Measurements from ENCODE around the gene MAPRE3.

MAPRE3 gene

DNA sequence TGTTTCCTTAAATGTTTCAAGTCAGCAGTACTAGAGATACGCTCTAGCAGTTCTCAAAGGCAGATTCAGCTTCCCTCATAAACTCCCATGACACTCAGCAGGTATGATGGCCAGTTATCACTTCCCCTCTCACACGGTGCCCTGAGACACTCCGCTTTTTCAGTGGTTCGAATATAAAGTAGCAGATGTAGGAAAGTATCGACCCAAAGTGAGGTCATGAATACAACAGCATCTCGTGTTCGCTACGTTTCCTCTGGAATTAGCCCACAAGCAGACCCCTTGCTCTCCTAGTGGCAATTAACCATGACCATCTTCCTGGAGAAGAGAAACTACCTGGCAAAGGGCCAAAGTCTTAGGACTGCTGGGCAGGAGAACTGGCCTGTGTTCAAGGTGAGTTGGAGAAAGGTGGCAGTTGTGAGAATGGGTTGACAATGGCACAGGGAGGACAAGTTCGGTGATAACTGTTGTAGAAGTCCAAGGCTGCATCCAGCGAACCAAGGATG is 71.8 kb downstream of the MAPRE3 start:
- H3K27me3 ChIP-seq (ENCODE audit: control insufficient read depth, insufficient read depth, low read length): no peaks in the 10 kb centered on the region
- H3K4me1 ChIP-seq (ENCODE audit: control insufficient read depth, insufficient read depth, low read length): peaks cover 3% of the 10 kb centered on the region
- peaks cover 43% of the 10 kb centered on the region for H3K36me3 ChIP-seq (ENCODE audit: control insufficient read depth, insufficient read depth, low read length)
- no peak overlapping the region for H3K9ac ChIP-seq (ENCODE audit: low read length)
- no peak overlapping the region for H3K27ac ChIP-seq (ENCODE audit: low read depth, low read length)
- no peak overlapping the region for H3K4me3 ChIP-seq (ENCODE audit: low read length)

DNA sequence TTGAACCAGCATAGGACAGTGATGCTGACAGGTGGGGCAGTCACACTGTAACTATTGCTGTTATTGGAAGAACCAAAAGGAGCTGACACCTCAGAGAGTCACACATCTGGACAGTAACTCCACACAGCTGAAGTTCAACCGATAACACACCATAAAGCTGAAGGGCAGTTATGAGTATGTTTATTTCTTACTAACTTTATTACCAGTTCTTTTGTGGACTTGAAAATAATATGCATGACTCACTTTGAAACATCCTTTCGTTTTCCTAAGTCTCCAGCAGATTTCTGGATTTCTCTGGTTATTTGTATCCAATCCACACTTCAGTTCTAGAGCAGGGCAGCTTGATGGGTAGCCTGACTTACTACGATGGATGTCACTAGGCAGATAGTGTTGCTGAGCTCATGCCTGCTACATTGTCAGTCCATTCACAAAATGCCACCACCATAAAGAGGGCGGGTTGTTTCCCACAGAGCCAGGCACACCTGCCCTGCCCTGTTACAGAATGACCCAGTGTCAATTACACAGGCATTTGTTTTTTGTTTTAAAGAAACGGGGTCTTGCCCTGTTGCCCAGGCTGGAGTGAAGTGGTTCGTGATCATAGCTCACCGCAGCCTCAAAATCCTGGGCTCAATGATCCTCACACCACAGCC is 72.7 kb downstream of the MAPRE3 start:
- Histone ChIP-seq H3K36me3 (ENCODE audit: control insufficient read depth, insufficient read depth, low read length) (peaks cover 34% of the 10 kb centered on the region), H3K27ac (ENCODE audit: low read depth, low read length) (no peak overlapping the region), H3K9ac (ENCODE audit: low read length) (no peak overlapping the region), H3K4me3 (ENCODE audit: low read length) (no peak overlapping the region), H3K4me1 (ENCODE audit: control insufficient read depth, insufficient read depth, low read length) (peaks cover 3% of the 10 kb centered on the region), H3K27me3 (ENCODE audit: control insufficient read depth, insufficient read depth, low read length) (no peaks in the 10 kb centered on the region)

DNA sequence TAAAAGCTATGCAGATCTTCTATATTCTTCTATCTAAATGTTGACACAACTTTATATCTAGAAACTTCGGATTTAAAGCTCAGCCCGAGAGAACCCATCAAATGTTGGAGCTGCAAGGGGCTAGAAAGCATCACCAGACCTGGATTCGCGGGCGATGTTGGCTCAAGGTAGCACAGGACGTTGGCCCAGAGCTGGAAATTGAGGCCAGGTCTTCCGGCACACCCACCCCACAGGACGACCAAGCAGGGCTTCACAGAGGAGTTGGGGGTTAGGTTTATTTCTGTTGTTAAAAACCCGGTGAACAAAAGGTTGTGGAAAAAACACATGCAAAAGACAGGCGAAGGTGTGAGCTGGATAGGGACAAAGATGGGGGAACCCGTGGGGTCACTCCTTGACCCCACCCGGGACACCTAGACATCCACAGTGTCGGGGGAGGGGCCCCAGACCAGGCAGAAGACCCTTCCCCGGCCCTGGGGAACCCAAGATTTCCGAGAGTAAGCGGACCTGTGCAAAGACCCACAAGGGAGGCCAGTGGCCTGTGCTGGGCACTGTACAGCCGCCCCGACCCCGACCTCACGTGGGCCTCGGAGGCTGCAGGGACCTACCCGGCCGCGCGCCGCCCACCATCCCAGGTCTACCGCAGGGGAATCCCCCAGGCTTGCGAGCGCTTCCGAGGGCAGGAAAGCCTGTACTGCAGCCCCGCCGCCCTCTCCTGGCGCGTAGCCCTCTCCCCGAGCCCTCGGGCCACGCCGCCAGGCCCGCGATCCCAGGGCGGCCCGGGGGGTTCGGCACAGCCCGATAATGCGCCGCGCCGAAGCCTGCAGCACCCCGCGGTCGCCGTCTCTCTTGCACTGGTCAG is 79.2 kb downstream of the MAPRE3 start:
- H3K4me1 ChIP-seq (ENCODE audit: control insufficient read depth, insufficient read depth, low read length): peaks cover 11% of the 10 kb centered on the region
- H3K9ac ChIP-seq (ENCODE audit: low read length): peak overlapping the region; percentile 42
- no peaks in the 10 kb centered on the region for H3K36me3 ChIP-seq (ENCODE audit: control insufficient read depth, insufficient read depth, low read length)
- peak overlapping the region; percentile 87 for H3K27ac ChIP-seq (ENCODE audit: low read depth, low read length)
- no peaks in the 10 kb centered on the region for H3K27me3 ChIP-seq (ENCODE audit: control insufficient read depth, insufficient read depth, low read length)
- peak overlapping the region; percentile 74 for H3K4me3 ChIP-seq (ENCODE audit: low read length)

GRCh38 chr2:27050281-27050995 is 80.0 kb downstream of the MAPRE3 start:
- H3K4me3 ChIP-seq (ENCODE audit: low read length): peak overlapping the region; percentile 74
- peak overlapping the region; percentile 87 for H3K27ac ChIP-seq (ENCODE audit: low read depth, low read length)
- H3K9ac ChIP-seq (ENCODE audit: low read length): peak overlapping the region; percentile 47
- no peaks in the 10 kb centered on the region for H3K27me3 ChIP-seq (ENCODE audit: control insufficient read depth, insufficient read depth, low read length)
- peaks cover 7% of the 10 kb centered on the region for H3K36me3 ChIP-seq (ENCODE audit: control insufficient read depth, insufficient read depth, low read length)
- H3K4me1 ChIP-seq (ENCODE audit: control insufficient read depth, insufficient read depth, low read length): peaks cover 11% of the 10 kb centered on the region

- H3K9ac ChIP-seq (ENCODE audit: low read length): peak within 1 kb of the TSS; percentile 47
- peaks cover 11% of the 10 kb centered on the region for H3K4me1 ChIP-seq (ENCODE audit: control insufficient read depth, insufficient read depth, low read length)
- peak within 1 kb of the TSS; percentile 74 for H3K4me3 ChIP-seq (ENCODE audit: low read length)
- H3K27me3 ChIP-seq (ENCODE audit: control insufficient read depth, insufficient read depth, low read length): no peaks in the 10 kb centered on the region
- H3K27ac ChIP-seq (ENCODE audit: low read depth, low read length): peak within 1 kb of the TSS; percentile 87
- peaks cover 15% of the 10 kb centered on the region for H3K36me3 ChIP-seq (ENCODE audit: control insufficient read depth, insufficient read depth, low read length)
Observed at GRCh38 chr2:27050996-27051901, 80.8 kb downstream of the MAPRE3 start, which contains the start of gene AGBL5. TSS of gene AGBL5 (plus strand) at chr2:27051668. CDS start at chr2:27052959, 1,291 bp downstream.

DNA sequence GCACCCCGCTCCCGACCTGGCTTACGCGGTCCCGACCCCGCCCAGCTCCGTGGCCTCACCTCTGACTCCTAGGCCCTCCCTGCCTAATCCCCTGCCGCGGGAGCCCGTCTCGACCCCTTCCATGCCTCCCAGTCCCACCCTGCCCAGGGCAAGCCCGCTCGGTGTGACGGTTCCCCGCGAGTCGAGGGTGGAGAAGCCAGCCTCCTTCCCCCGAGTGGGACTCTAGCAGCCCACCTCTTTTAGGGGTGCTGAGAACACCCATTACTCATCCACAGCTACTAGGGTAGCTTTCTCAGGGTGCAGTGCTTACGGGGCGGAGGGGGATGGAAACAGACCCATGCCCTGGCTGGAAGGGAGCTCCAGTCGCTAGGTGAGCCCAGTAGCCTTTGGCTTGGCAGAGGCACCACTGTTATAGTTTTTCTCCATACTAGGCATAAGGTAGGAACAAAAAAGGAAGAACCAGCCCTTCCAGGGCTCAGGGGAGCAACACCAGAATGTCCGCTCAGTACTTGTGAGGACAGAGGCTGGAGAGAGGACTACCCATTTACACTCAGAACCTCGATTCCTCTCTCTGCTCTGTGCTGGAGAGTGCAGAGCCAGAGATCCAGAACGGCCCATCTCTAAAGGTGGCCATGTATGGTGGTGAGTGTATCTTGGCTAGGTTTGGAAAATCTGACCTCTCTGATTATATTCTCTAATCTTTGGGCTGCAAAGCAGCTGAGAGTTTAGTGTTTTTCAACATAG is 81.6 kb downstream of the MAPRE3 start:
- H3K27ac ChIP-seq (ENCODE audit: low read depth, low read length): peak overlapping the region; percentile 87
- peaks cover 11% of the 10 kb centered on the region for H3K4me1 ChIP-seq (ENCODE audit: control insufficient read depth, insufficient read depth, low read length)
- H3K36me3 ChIP-seq (ENCODE audit: control insufficient read depth, insufficient read depth, low read length): peaks cover 21% of the 10 kb centered on the region
- H3K4me3 ChIP-seq (ENCODE audit: low read length): peak overlapping the region; percentile 74
- H3K9ac ChIP-seq (ENCODE audit: low read length): peak overlapping the region; percentile 7
- H3K27me3 ChIP-seq (ENCODE audit: control insufficient read depth, insufficient read depth, low read length): no peaks in the 10 kb centered on the region

DNA sequence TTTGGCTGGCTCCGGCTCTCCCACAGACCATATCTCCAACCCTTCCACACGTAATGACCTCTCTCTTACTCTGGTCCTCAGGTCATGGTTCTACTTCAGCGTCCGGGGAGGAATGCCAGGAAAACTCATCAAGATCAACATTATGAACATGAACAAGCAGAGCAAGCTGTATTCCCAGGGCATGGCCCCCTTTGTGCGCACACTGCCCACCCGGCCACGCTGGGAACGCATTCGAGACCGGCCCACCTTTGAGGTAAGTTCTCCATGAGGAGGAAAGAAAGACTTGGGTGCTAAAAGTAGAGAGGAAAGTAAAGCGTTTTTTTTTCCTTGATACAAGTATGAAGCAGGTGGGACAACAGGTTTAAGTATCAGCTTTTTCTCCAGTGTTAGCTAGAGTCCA is 82.9 kb downstream of the MAPRE3 start:
- no peaks in the 10 kb centered on the region for H3K27me3 ChIP-seq (ENCODE audit: control insufficient read depth, insufficient read depth, low read length)
- H3K9ac ChIP-seq (ENCODE audit: low read length): no peak overlapping the region
- H3K4me1 ChIP-seq (ENCODE audit: control insufficient read depth, insufficient read depth, low read length): peaks cover 11% of the 10 kb centered on the region
- no peak overlapping the region for H3K27ac ChIP-seq (ENCODE audit: low read depth, low read length)
- no peak overlapping the region for H3K4me3 ChIP-seq (ENCODE audit: low read length)
- H3K36me3 ChIP-seq (ENCODE audit: control insufficient read depth, insufficient read depth, low read length): peaks cover 27% of the 10 kb centered on the region

- peaks cover 11% of the 10 kb centered on the region for H3K4me1 ChIP-seq (ENCODE audit: control insufficient read depth, insufficient read depth, low read length)
- H3K36me3 ChIP-seq (ENCODE audit: control insufficient read depth, insufficient read depth, low read length): peaks cover 28% of the 10 kb centered on the region
- H3K4me3 ChIP-seq (ENCODE audit: low read length): no peak overlapping the region
- no peaks in the 10 kb centered on the region for H3K27me3 ChIP-seq (ENCODE audit: control insufficient read depth, insufficient read depth, low read length)
- H3K27ac ChIP-seq (ENCODE audit: low read depth, low read length): no peak overlapping the region
- H3K9ac ChIP-seq (ENCODE audit: low read length): no peak overlapping the region
Observed at GRCh38 chr2:27053776-27054175, 83.3 kb downstream of the MAPRE3 start.

GRCh38 chr2:27054721-27055120 is 84.3 kb downstream of the MAPRE3 start:
- H3K9ac ChIP-seq (ENCODE audit: low read length): no peak overlapping the region
- H3K27me3 ChIP-seq (ENCODE audit: control insufficient read depth, insufficient read depth, low read length): no peaks in the 10 kb centered on the region
- H3K4me3 ChIP-seq (ENCODE audit: low read length): no peak overlapping the region
- H3K27ac ChIP-seq (ENCODE audit: low read depth, low read length): no peak overlapping the region
- peaks cover 28% of the 10 kb centered on the region for H3K36me3 ChIP-seq (ENCODE audit: control insufficient read depth, insufficient read depth, low read length)
- peaks cover 5% of the 10 kb centered on the region for H3K4me1 ChIP-seq (ENCODE audit: control insufficient read depth, insufficient read depth, low read length)

- Histone ChIP-seq H3K27me3 (ENCODE audit: control insufficient read depth, insufficient read depth, low read length) (no peaks in the 10 kb centered on the region), H3K4me3 (ENCODE audit: low read length) (no peak overlapping the region), H3K9ac (ENCODE audit: low read length) (no peak overlapping the region), H3K36me3 (ENCODE audit: control insufficient read depth, insufficient read depth, low read length) (peaks cover 30% of the 10 kb centered on the region), H3K27ac (ENCODE audit: low read depth, low read length) (no peak overlapping the region), H3K4me1 (ENCODE audit: control insufficient read depth, insufficient read depth, low read length) (peaks cover 1% of the 10 kb centered on the region)
Observed at GRCh38 chr2:27057184-27057583, 86.7 kb downstream of the MAPRE3 start.

GRCh38 chr2:27058210-27058609 is 87.8 kb downstream of the MAPRE3 start:
- no peak overlapping the region for H3K27ac ChIP-seq (ENCODE audit: low read depth, low read length)
- H3K4me3 ChIP-seq (ENCODE audit: low read length): no peak overlapping the region
- no peaks in the 10 kb centered on the region for H3K27me3 ChIP-seq (ENCODE audit: control insufficient read depth, insufficient read depth, low read length)
- H3K4me1 ChIP-seq (ENCODE audit: control insufficient read depth, insufficient read depth, low read length): no peaks in the 10 kb centered on the region
- no peak overlapping the region for H3K9ac ChIP-seq (ENCODE audit: low read length)
- peaks cover 30% of the 10 kb centered on the region for H3K36me3 ChIP-seq (ENCODE audit: control insufficient read depth, insufficient read depth, low read length)
